Endothelial cell of umbilical vein (primary cell): Measurements from ENCODE around the gene HSD17B14. TPM values are rescaled to one million over a fixed set of nuclear protein-coding genes. Genes with fewer than 3 reads are reported as not detected.
"Not testable (repeated sequence)": the region's sequence is repeated elsewhere in the genome, so short reads cannot be mapped to it uniquely, and the experiment has no call there.

Experiments used
- BruUV-seq: library from RNA; stranded (reverse); fragments of 400-500 nt; replicated peaks from 2 replicates; lab custom pipeline; 2021; lab: Mats Ljungman, UMichigan
- CTCF ChIA-PET: fragments of 300-600, 350-600 bp; sonication (Branson Sonifier 250); formaldehyde crosslinking; loops from one replicate; lab custom pipeline; 2021; ENCODE audit warnings: antibody characterized with exemption, inconsistent platforms; lab: Charles Lee
- POLR2A ChIA-PET: fragments of 300-600, 350-600 bp; sonication (Branson Sonifier 250); formaldehyde crosslinking; loops from one replicate; lab custom pipeline; 2021; ENCODE audit warnings: antibody characterized with exemption, inconsistent platforms; lab: Charles Lee
- DNase-seq: peaks from one replicate; pipeline ENCODE4 v3.0.0-alpha.2; 2011; ENCODE audit warnings: low read depth, low spot score
- FAIRE-seq: peaks from 2 replicates; lab custom pipeline; 2011; peaks lifted over from hg19 to GRCh38; lab: Jason Lieb, UNC
- H2AFZ ChIP-seq: 2 replicates; pipeline ENCODE4 v1.6.0; 2012; ENCODE audit warnings: low read depth, low read length, control low read depth, inconsistent platforms
- H3K27ac ChIP-seq: 2 replicates; pipeline ENCODE4 v1.5.1; 2011; ENCODE audit warnings: low read depth, mild to moderate bottlenecking, control low read depth, low read length, moderate library complexity; ENCODE audit not compliant: insufficient read depth
- H3K27me3 ChIP-seq, 2 experiments: 2 replicates each; pipeline versions ENCODE4 v1.6.0 to v1.6.1; 2011; ENCODE audit warnings: low read length in 2 of 2, mixed read lengths in 1 of 2; ENCODE audit not compliant: control insufficient read depth in 2 of 2, insufficient read depth in 2 of 2
- H3K36me3 ChIP-seq, 2 experiments: 2 replicates in 1 of 2; 3 replicates in 1 of 2; pipeline ENCODE4 v1.5.1; 2011; ENCODE audit warnings: low read length in 2 of 2, mild to moderate bottlenecking in 1 of 2, moderate library complexity in 1 of 2; ENCODE audit not compliant: control insufficient read depth in 2 of 2, insufficient read depth in 2 of 2; ENCODE audit errors: extremely low read depth in 1 of 2
- H3K4me1 ChIP-seq: 3 replicates; pipeline ENCODE4 v1.5.1; 2011; ENCODE audit warnings: mild to moderate bottlenecking, low read length; ENCODE audit not compliant: control insufficient read depth, insufficient read depth; ENCODE audit errors: extremely low read depth
- H3K4me2 ChIP-seq: 2 replicates; pipeline ENCODE4 v1.6.1; 2011; ENCODE audit warnings: low read length, control low read depth, mixed read lengths; ENCODE audit not compliant: insufficient read depth
- H3K4me3 ChIP-seq, 3 experiments: fragments of 200-600 bp in 1 of 3; sonication (generic), shearing (Covaris generic) in 1 of 3; replicated peaks in 1 of 3; 2 replicates each; pipeline ENCODE4 v1.5.1; 2011 to 2016; ENCODE audit warnings: control low read depth in 3 of 3, low read length in 3 of 3, mild to moderate bottlenecking in 2 of 3, inconsistent platforms in 1 of 3, low read depth in 1 of 3, moderate library complexity in 1 of 3; ENCODE audit not compliant: insufficient read depth in 1 of 3
- H3K79me2 ChIP-seq: 2 replicates; pipeline ENCODE4 v1.6.0; 2012; ENCODE audit warnings: low read length, inconsistent platforms; ENCODE audit not compliant: control insufficient read depth, insufficient read depth
- H3K9ac ChIP-seq: replicated peaks from 2 replicates; pipeline ENCODE3; 2011; ENCODE audit warnings: low read length, control low read depth; ENCODE audit not compliant: insufficient read depth; ENCODE audit errors: extremely low read depth
- H3K9me1 ChIP-seq: replicated peaks from 3 replicates; pipeline ENCODE4 v1.6.0; 2011; ENCODE audit warnings: mild to moderate bottlenecking, low read length; ENCODE audit not compliant: control insufficient read depth, insufficient read depth; ENCODE audit errors: extremely low read depth
- H3K9me3 ChIP-seq: replicated peaks from 2 replicates; pipeline ENCODE4 v1.5.1; 2012; ENCODE audit warnings: low read length, inconsistent platforms; ENCODE audit not compliant: control insufficient read depth, insufficient read depth
- H4K20me1 ChIP-seq: replicated peaks from 2 replicates; pipeline ENCODE3; 2011; ENCODE audit warnings: mild to moderate bottlenecking, low read length; ENCODE audit not compliant: control insufficient read depth, insufficient read depth; ENCODE audit errors: extremely low read depth
- EZH2 ChIP-seq: IDR thresholded peaks from 2 replicates; pipeline ENCODE4 v1.6.1; 2012; ENCODE audit warnings: borderline replicate concordance, low read depth, mild to moderate bottlenecking, moderate library complexity, low read length, inconsistent platforms; ENCODE audit not compliant: severe bottlenecking
- FOS ChIP-seq: IDR thresholded peaks from 2 replicates; pipeline ENCODE4 v1.6.1; 2011; ENCODE audit warnings: mild to moderate bottlenecking, low read length, moderate library complexity, borderline replicate concordance; ENCODE audit not compliant: insufficient read depth
- GATA2 ChIP-seq: IDR thresholded peaks from 2 replicates; pipeline ENCODE4 v1.7.0; 2011; ENCODE audit warnings: low read depth, mild to moderate bottlenecking, moderate library complexity, mixed read lengths, low read length; ENCODE audit not compliant: insufficient read length, insufficient read depth
- JUN ChIP-seq: IDR thresholded peaks from 2 replicates; pipeline ENCODE4 v1.6.1; 2011; ENCODE audit warnings: borderline replicate concordance, low read depth; ENCODE audit not compliant: insufficient read length, insufficient read depth
- MAX ChIP-seq: IDR thresholded peaks from 2 replicates; pipeline ENCODE4 v1.6.1; 2011; ENCODE audit not compliant: insufficient read depth, insufficient read length
- MYC ChIP-seq: IDR thresholded peaks from one replicate; pipeline ENCODE4 v1.6.1; 2011; ENCODE audit warnings: mild to moderate bottlenecking, low read depth, low read length
- POLR2A ChIP-seq: IDR thresholded peaks from 2 replicates; pipeline ENCODE4 v1.6.1; 2012; ENCODE audit warnings: low read depth, mild to moderate bottlenecking, control low read depth, low read length
- POLR2AphosphoS5 ChIP-seq: IDR thresholded peaks from 2 replicates; pipeline ENCODE4 v1.6.1; 2012; ENCODE audit warnings: low read depth, mild to moderate bottlenecking, control low read depth, low read length, moderate library complexity; ENCODE audit not compliant: insufficient read depth
- dilution Hi-C: fragments of 300-500 bp; cut with MboI; formaldehyde crosslinking; loops from one replicate; pipeline ENCODE4 v1.15.0; 2019; ENCODE audit warnings: low sequenced_read_pairs; ENCODE audit not compliant: extremely low pct_ligation_motif_present
- intact Hi-C: fragments of 100-400 bp; cut with micrococcal nuclease; formaldehyde crosslinking; loops from one replicate; pipeline ENCODE4 v1.10.0; 2022
- polyA plus RNA-seq, 4 experiments: library from polyadenylated mRNA; depleted of rRNA in 3 of 4; stranded (reverse) in 3 of 4; unstranded in 1 of 4; fragments of >200 nt; gene quantifications; 2 replicates each; pipeline versions ENCODE4 v1.2.1 to v1.2.3, GENCODE V29; 2011 to 2012; ENCODE audit warnings: missing spikeins in 1 of 4
- total RNA-seq: library from RNA; stranded (reverse); gene quantifications from 2 replicates; pipeline ENCODE4 v1.2.3, GENCODE V29; 2021
- TF ChIP-seq, protein P1 (sequence below), 2 donors: IDR thresholded peaks; 1 replicate in 1 of 2; 2 replicates in 1 of 2; pipeline ENCODE4 v1.5.1; 2011; ENCODE audit warnings: low read length in 2 of 2, mild to moderate bottlenecking in 2 of 2, moderate library complexity in 2 of 2, control low read depth in 1 of 2, inconsistent platforms in 1 of 2, low read depth in 1 of 2; ENCODE audit not compliant: insufficient read depth in 1 of 2; ENCODE audit errors: extremely low read depth in 1 of 2

Gene HSD17B14
- total and polyA plus RNA-seq, 2 donors (not counting 3 experiments of a cell fraction or from before 2014, with no cell fraction given) = 20.9 to 46.3 TPM

DNA sequence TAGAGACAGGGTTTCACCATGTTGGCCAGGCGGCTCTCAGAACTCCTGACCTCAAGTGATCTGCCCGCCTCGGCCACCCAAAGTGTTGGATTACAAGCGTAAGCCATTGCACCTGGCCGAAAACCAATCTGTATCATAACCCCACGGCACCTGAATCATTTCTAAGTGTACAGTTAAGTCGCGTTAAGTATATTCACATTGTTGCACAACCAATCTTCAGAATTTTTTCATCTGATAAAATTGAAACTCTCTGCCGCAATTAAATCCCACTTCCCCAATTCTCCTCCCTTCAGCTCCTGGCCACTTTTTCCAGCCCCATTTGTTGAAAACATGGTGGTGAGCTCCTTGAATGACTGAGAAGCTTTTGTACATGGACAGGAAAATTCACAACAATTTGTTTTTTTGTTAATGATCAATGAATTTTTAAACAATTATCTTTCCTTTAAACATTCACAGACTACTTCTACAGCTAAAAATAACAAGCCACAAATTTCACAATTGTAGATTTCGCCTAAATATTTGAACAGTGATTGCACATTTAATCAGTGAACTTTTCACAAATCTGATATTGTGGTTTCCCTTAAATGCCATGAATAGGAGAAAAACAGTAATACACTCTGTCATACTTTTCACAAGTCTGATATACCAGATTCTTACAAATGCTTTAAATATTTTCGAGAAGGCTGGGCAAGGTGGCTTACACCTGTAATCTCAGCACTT is 67.1 kb downstream of the HSD17B14 start:
- FAIRE-seq (no peak), DNase-seq (no peak)
- intact Hi-C loops (no loop called here), dilution Hi-C loops (no loop called here)
- no peak overlapping the region for H3K9ac ChIP-seq
- CTCF ChIA-PET = interaction anchor here (0.7 to 1.7 kb wide), 3 partner anchors 26 to 185 kb away, joined by 3 to 5 read pairs (median 3); no protein-coding TSS in a partner anchor
- H3K27me3 ChIP-seq = no peaks in the 10 kb centered on the region
- H3K4me3 ChIP-seq = no peak overlapping the region
- TF ChIP-seq JUN = no peak
- TF ChIP-seq FOS = no peak
- TF ChIP-seq POLR2AphosphoS5 = no peak
- TF ChIP-seq, protein P1, sequence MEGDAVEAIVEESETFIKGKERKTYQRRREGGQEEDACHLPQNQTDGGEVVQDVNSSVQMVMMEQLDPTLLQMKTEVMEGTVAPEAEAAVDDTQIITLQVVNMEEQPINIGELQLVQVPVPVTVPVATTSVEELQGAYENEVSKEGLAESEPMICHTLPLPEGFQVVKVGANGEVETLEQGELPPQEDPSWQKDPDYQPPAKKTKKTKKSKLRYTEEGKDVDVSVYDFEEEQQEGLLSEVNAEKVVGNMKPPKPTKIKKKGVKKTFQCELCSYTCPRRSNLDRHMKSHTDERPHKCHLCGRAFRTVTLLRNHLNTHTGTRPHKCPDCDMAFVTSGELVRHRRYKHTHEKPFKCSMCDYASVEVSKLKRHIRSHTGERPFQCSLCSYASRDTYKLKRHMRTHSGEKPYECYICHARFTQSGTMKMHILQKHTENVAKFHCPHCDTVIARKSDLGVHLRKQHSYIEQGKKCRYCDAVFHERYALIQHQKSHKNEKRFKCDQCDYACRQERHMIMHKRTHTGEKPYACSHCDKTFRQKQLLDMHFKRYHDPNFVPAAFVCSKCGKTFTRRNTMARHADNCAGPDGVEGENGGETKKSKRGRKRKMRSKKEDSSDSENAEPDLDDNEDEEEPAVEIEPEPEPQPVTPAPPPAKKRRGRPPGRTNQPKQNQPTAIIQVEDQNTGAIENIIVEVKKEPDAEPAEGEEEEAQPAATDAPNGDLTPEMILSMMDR (IDR thresholded peaks at IDR 0.05; ENCODE audit: extremely low read depth in 1 of 2, insufficient read depth in 1 of 2, low read depth in 1 of 2, low read length in 2 of 2) = no peak
- TF ChIP-seq MAX = no peak
- no peak for TF ChIP-seq EZH2
- no peak for TF ChIP-seq POLR2A
- no peak for TF ChIP-seq MYC
- no peak for TF ChIP-seq GATA2
- H3K9me1 ChIP-seq = no peaks in the 10 kb centered on the region
- no peaks in the 10 kb centered on the region for H3K79me2 ChIP-seq
- no peak overlapping the region for H3K27ac ChIP-seq
- no peaks in the 10 kb centered on the region for H4K20me1 ChIP-seq
- H3K9me3 ChIP-seq = no peaks in the 10 kb centered on the region
- no peaks in the 10 kb centered on the region for H3K4me1 ChIP-seq
- no peaks in the 10 kb centered on the region for H3K36me3 ChIP-seq
- no peak overlapping the region for H2AFZ ChIP-seq
- POLR2A ChIA-PET = no interaction called here
- H3K4me2 ChIP-seq = no peak overlapping the region
- no TSS peak for BruUV-seq

GRCh38 chr19:48768171-48768753 is 68.0 kb downstream of the HSD17B14 start:
- H3K4me3 ChIP-seq, H4K20me1 ChIP-seq, H3K27me3 ChIP-seq, H3K9ac ChIP-seq, intact Hi-C loops, dilution Hi-C loops, H3K9me1 ChIP-seq, H2AFZ ChIP-seq, DNase-seq, FAIRE-seq, H3K36me3 ChIP-seq, POLR2A ChIA-PET, H3K27ac ChIP-seq, H3K4me1 ChIP-seq, BruUV-seq, H3K4me2 ChIP-seq, H3K9me3 ChIP-seq, H3K79me2 ChIP-seq: not testable (repeated sequence)
- CTCF ChIA-PET = interaction anchor here (0.7 kb wide), 1 partner anchor 184 kb away, joined by 3 read pairs; no protein-coding TSS in a partner anchor
